OCI-LY3 (cell line): ENCODE measurements around the gene MAPK8.

ENCODE experiments used
- CTCF ChIP-seq: fragments of 200-600, 300-600 bp; sonication (generic); IDR thresholded peaks from 2 replicates; pipeline ENCODE4 v1.5.1; 2014; ENCODE audit warnings: antibody characterized with exemption, low read length, low read depth
- EZH2phosphoT487 ChIP-seq: fragments of 200-600 bp; shearing (Covaris generic); IDR thresholded peaks from 2 replicates; pipeline ENCODE4 v1.6.1; 2018; ENCODE audit warnings: antibody characterized with exemption, mixed run types, low read depth

GRCh38 chr10:48412933-48413332, 106.5 kb downstream of the MAPK8 start:
- no peak for TF ChIP-seq CTCF
- TF ChIP-seq EZH2phosphoT487, result no peak
